K562 (cell line): ENCODE results near the gene HMOX2. TPM values are rescaled to one million over a fixed set of nuclear protein-coding genes. Genes with fewer than 3 reads are reported as not detected.
A peak's percentile ranks its signal among the peaks of the same experiment; 100 is the strongest.

Source experiments
- ATAC-seq: fragments of 200-7000 bp; cut with Tn5 transposase; 3 replicates; pipeline ENCODE4 v1.9.1; 2020; ENCODE audit warnings: moderate library complexity
- BruUV-seq: library from RNA; stranded (reverse); fragments of 400-500 nt; replicated peaks from 2 replicates; lab custom pipeline; 2021; lab: Mats Ljungman, UMichigan
- CTCF ChIA-PET: fragments of 300-600 bp; formaldehyde crosslinking; extraction: SDS; loops from one replicate; lab custom pipeline; 2021; ENCODE audit warnings: low intra/inter-chr PET ratio; lab: Yijun Ruan, JAX
- POLR2A ChIA-PET: fragments of 300-600, 350-650 bp; sonication (Branson Sonifier 250); formaldehyde crosslinking; extraction: SDS; loops from one replicate; lab custom pipeline; 2021; ENCODE audit warnings: antibody characterized with exemption, inconsistent platforms; lab: Yijun Ruan, JAX
- DNase-seq, 4 experiments: peaks; one replicate each; pipeline versions ENCODE4 v3.0.0 to v3.0.0-alpha.2; 2011 to 2018; ENCODE audit warnings: low spot score in 3 of 4, mixed read lengths in 3 of 4; ENCODE audit errors: extremely low read depth in 1 of 4
- FAIRE-seq: peaks from 2 replicates; lab custom pipeline; 2011; peaks lifted over from hg19 to GRCh38; lab: Jason Lieb, UNC
- H2AFZ ChIP-seq: 2 replicates; pipeline ENCODE4 v1.6.0; 2011; ENCODE audit warnings: low read depth, low read length, control low read depth, inconsistent platforms
- H3K27ac ChIP-seq: fragments of 200-600 bp; 3 replicates; pipeline ENCODE4 v1.8.0; 2011; ENCODE audit warnings: low read depth, mild to moderate bottlenecking, control low read depth, inconsistent platforms, low read length, moderate library complexity, mixed read lengths; ENCODE audit errors: extremely low read depth
- H3K27me3 ChIP-seq, 2 experiments: fragments of 300-600 bp in 1 of 2; 2 replicates in 1 of 2; 3 replicates in 1 of 2; pipeline versions ENCODE4 v1.6.0 to v1.8.0; 2011; ENCODE audit warnings: inconsistent platforms in 2 of 2, low read length in 2 of 2, mild to moderate bottlenecking in 1 of 2, mixed read lengths in 1 of 2, moderate library complexity in 1 of 2; ENCODE audit not compliant: control insufficient read depth in 2 of 2, insufficient read depth in 2 of 2
- H3K36me3 ChIP-seq: fragments of 300-600 bp; 3 replicates; pipeline ENCODE4 v1.8.0; 2011; ENCODE audit warnings: mild to moderate bottlenecking, low read length, inconsistent platforms; ENCODE audit not compliant: control insufficient read depth, insufficient read depth
- H3K4me1 ChIP-seq, 2 experiments: fragments of 200-600 bp in 1 of 2; replicated peaks in 1 of 2; 2 replicates in 1 of 2; 3 replicates in 1 of 2; pipeline versions ENCODE4 v1.5.1 to v1.8.0; 2011; ENCODE audit warnings: inconsistent platforms in 2 of 2, low read length in 2 of 2, mild to moderate bottlenecking in 1 of 2, mixed read lengths in 1 of 2, moderate library complexity in 1 of 2; ENCODE audit not compliant: control insufficient read depth in 2 of 2, insufficient read depth in 2 of 2
- H3K4me2 ChIP-seq: 2 replicates; pipeline ENCODE4 v1.6.1; 2011; ENCODE audit warnings: low read length, control low read depth, inconsistent platforms, mixed read lengths; ENCODE audit not compliant: insufficient read depth
- H3K4me3 ChIP-seq: fragments of 200-600 bp; sonication (generic), shearing (Covaris generic); 2 replicates; pipeline ENCODE4 v1.5.1; 2016; ENCODE audit warnings: control low read depth, inconsistent platforms
- H3K79me2 ChIP-seq: fragments of 200-600 bp; 3 replicates; pipeline ENCODE4 v1.8.0; 2011; ENCODE audit warnings: low read length, inconsistent platforms; ENCODE audit not compliant: control insufficient read depth, insufficient read depth
- H3K9ac ChIP-seq, 2 experiments: 2 replicates each; pipeline versions ENCODE4 v1.6.0 to v1.6.1; 2011; ENCODE audit warnings: low read depth in 2 of 2, low read length in 2 of 2, control low read depth in 1 of 2, inconsistent platforms in 1 of 2, mild to moderate bottlenecking in 1 of 2, mixed read lengths in 1 of 2; ENCODE audit not compliant: insufficient read depth in 1 of 2
- H3K9me1 ChIP-seq: one replicate; pipeline ENCODE4 v1.6.0; 2011; ENCODE audit warnings: inconsistent platforms, mild to moderate bottlenecking, low read length, moderate library complexity; ENCODE audit not compliant: control insufficient read depth, insufficient read depth
- H3K9me3 ChIP-seq: replicated peaks from 2 replicates; pipeline ENCODE4 v1.5.1; 2011; ENCODE audit warnings: low read depth, low read length, inconsistent platforms; ENCODE audit not compliant: control insufficient read depth, insufficient read depth
- H4K20me1 ChIP-seq: replicated peaks from 2 replicates; pipeline ENCODE4 v1.6.1; 2011; ENCODE audit warnings: low read length, inconsistent platforms, mixed read lengths; ENCODE audit not compliant: control insufficient read depth, insufficient read depth
- C11orf30 ChIP-seq: fragments of 450-650 bp; IDR thresholded peaks from 2 replicates; pipeline ENCODE4 v1.6.1; 2016; ENCODE audit warnings: low read depth, mild to moderate bottlenecking
- MLLT1 ChIP-seq, 2 experiments: fragments of 450-650 bp; IDR thresholded peaks; 2 replicates each; pipeline ENCODE4 v1.6.1; 2016
- RAD21 ChIP-seq, 2 experiments: fragments of 250-450 bp in 1 of 2; fragments of 450-650 bp in 1 of 2; sonication (Bioruptor Pico) in 1 of 2; formaldehyde crosslinking in 1 of 2; IDR thresholded peaks in 1 of 2; conservative IDR thresholded peaks in 1 of 2; 2 replicates each; pipeline versions ENCODE4 v1.4.0 to v1.8.0; 2020 to 2022; ENCODE audit warnings: mild to moderate bottlenecking in 2 of 2, moderate library complexity in 1 of 2
- ZNF124 ChIP-seq: sonication (generic); formaldehyde crosslinking; IDR thresholded peaks from 2 replicates; pipeline ENCODE4 v1.8.1; 2022; ENCODE audit warnings: missing genetic modification reagents
- ZNF354B ChIP-seq: fragments of 250-450 bp; sonication (Bioruptor Pico); IDR thresholded peaks from 2 replicates; pipeline ENCODE4 v1.4.0; 2020
- ZNF695 ChIP-seq: fragments of 450-650 bp; formaldehyde crosslinking; IDR thresholded peaks from 2 replicates; pipeline ENCODE4 v1.4.0; 2020; ENCODE audit warnings: mild to moderate bottlenecking, moderate library complexity
- WGBS: fragments of 100-300 bp; shearing (Covaris generic); methylation state at CpG from one replicate; pipeline ENCODE4 v1.1.6; 2016; ENCODE audit warnings: low coverage, mixed read lengths; ENCODE audit not compliant: insufficient coverage; ENCODE audit errors: missing lambda C conversion rate; 5-methylcytosine and 5-hydroxymethylcytosine counted together
- in situ Hi-C: fragments of 300-500 bp; cut with MboI; formaldehyde crosslinking; loops from 4 replicates; pipeline ENCODE4 v1.15.0; 2018; ENCODE audit warnings: inconsistent platforms, mixed read lengths
- intact Hi-C: fragments of 100-400 bp; cut with micrococcal nuclease; formaldehyde crosslinking; loops from 2 replicates; pipeline ENCODE4 v1.14.2; 2022
- polyA plus RNA-seq, 8 experiments: library from polyadenylated mRNA; depleted of rRNA in 4 of 8; stranded (reverse) in 5 of 8; unstranded in 3 of 8; fragments of >200 nt; fragmentation: Nextera tagmentation in 2 of 8; fragmentation: Illumina TruSeq in 1 of 8; extraction: Ambion mirVana in 2 of 8; extraction: Trizol in 1 of 8; gene quantifications; 2 replicates each; pipeline versions ENCODE4 v1.2.1 to v1.2.3, GENCODE V29; 2011 to 2014; ENCODE audit warnings: inconsistent platforms in 1 of 8, missing spikeins in 1 of 8
- total RNA-seq, 7 experiments: library from RNA; depleted of rRNA in 6 of 7; stranded (reverse); fragments of >200 nt in 6 of 7; fragmentation: Illumina TruSeq in 2 of 7; extraction: Trizol in 2 of 7; gene quantifications; 2 replicates each; pipeline versions ENCODE4 v1.2.1 to v1.2.3, GENCODE V29; 2011 to 2021; ENCODE audit warnings: low replicate concordance in 1 of 7

HMOX2 gene
- total and polyA plus RNA-seq, 9 of the 15 experiments (the other 6 are each of a cell fraction or from before 2014, with no cell fraction given): 26.8 to 87.4 (median 57.4) TPM

GRCh38 chr16:4519274-4520058, 43.3 kb downstream of the HMOX2 start (continued):
- 0 out of 2 replicates have a peak, but pooled peaks have one; percentile 9 for TF ChIP-seq C11orf30
- TF ChIP-seq, all 486 proteins: peak for 4

GRCh38 chr16:4520913-4521312, 44.7 kb downstream of the HMOX2 start:
- POLR2A ChIA-PET: no interaction called here
- Histone ChIP-seq H3K79me2 (no peaks in the 10 kb centered on the region), H3K4me2 (no peak overlapping the region), H3K27me3 (no peaks in the 10 kb centered on the region), H2AFZ (no peak overlapping the region), H3K36me3 (no peaks in the 10 kb centered on the region), H3K27ac (no peak overlapping the region), H3K9me1 (no peaks in the 10 kb centered on the region), H4K20me1 (no peaks in the 10 kb centered on the region)
- DNase-seq (no peak), FAIRE-seq (no peak)
- BruUV-seq: no TSS peak
- 55% methylated on average over 7 of the region's 7 CpGs for WGBS
- CTCF ChIA-PET: no interaction called here
- TF ChIP-seq ZNF354B (CRISPR knock-in tag) (no peak), MLLT1 (IDR thresholded peaks at IDR 0.05) (no peak), ZNF695 (CRISPR knock-in tag) (no peak), RAD21 (CRISPR knock-in tag; conservative IDR thresholded peaks at IDR 0.05 in 1 of 2, IDR thresholded peaks at IDR 0.05 in 1 of 2) (no peak), ZNF124 (no peak)
- TF ChIP-seq, all 486 proteins: peak for 0
- Histone ChIP-seq H3K4me3 (no peak overlapping the region), H3K9me3 (no peaks in the 10 kb centered on the region), H3K9ac (no peak overlapping the region), H3K4me1 (peaks cover 9 to 16% of the 10 kb centered on the region in 2 experiments; a peak in 4 of 5 replicates)
- no peak for ATAC-seq
- in situ Hi-C loops (loop anchor here (5.0 kb wide), 1 partner anchor 66 kb away; no protein-coding TSS in a partner anchor), intact Hi-C loops (loop anchor here (10.0 kb wide), 1 partner anchor 434 kb away; the partner anchor contains the start of gene SEC14L5)
